ENCODE measurements around the gene C10orf71.

The C10orf71 gene

DNA sequence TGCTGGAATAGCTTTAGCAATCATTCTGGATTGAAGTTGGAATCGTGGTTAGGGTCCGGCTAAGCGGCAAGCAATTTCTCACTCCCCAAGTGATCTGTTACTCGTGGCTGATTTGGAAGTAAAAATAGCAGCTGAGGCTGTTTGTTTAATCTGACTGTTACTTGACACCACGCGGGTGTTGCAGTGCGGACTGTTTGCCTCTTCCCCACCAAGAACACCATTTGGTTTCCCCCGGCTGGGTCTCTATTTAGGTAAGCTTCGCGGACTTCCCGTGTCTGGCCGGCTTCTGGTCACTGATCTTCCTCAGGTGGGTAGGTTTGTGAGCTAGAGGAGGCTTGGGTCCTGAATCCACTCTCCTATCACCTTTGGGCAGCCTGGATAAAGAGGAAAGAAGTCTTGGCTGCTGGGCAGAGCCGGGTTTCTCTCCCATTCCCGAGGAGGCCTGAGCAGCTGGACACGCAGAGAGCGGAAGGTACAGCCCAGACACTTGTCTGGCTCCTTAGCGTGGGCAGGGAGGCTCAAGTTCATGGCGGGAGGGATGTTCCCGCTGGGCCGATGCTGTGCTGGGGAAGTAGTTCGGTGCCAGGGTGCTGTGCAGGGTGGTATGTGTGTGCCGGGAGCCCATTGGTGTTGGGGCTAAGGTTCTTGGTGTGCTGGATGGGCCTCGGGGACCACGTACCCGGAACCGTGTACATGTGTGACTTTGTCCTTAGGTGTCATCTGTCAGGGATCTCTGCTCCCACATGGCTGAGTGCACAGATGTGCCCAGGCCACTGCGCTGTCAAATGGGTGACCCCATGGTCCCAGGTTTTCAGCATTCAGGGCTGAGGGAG is at the start of gene C10orf71:
Gene C10orf71 (plus strand): TSS at position 188 of the 833 bp plus-strand sequence. CDS start 23,376 bp downstream, outside the sequence.
- H3K4me3 ChIP-seq (ENCODE audit: low read depth, low read length): no peak within 1 kb of the TSS
- in situ Hi-C loops (cut with HindIII; ENCODE audit: low sequenced_read_pairs): no loop called here
- TF ChIP-seq, protein P1, sequence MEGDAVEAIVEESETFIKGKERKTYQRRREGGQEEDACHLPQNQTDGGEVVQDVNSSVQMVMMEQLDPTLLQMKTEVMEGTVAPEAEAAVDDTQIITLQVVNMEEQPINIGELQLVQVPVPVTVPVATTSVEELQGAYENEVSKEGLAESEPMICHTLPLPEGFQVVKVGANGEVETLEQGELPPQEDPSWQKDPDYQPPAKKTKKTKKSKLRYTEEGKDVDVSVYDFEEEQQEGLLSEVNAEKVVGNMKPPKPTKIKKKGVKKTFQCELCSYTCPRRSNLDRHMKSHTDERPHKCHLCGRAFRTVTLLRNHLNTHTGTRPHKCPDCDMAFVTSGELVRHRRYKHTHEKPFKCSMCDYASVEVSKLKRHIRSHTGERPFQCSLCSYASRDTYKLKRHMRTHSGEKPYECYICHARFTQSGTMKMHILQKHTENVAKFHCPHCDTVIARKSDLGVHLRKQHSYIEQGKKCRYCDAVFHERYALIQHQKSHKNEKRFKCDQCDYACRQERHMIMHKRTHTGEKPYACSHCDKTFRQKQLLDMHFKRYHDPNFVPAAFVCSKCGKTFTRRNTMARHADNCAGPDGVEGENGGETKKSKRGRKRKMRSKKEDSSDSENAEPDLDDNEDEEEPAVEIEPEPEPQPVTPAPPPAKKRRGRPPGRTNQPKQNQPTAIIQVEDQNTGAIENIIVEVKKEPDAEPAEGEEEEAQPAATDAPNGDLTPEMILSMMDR (IDR thresholded peaks at IDR 0.05; ENCODE audit: low read depth, low read length, missing control alignments): no peak
- no peak for DNase-seq (ENCODE audit: low read depth)

DNA sequence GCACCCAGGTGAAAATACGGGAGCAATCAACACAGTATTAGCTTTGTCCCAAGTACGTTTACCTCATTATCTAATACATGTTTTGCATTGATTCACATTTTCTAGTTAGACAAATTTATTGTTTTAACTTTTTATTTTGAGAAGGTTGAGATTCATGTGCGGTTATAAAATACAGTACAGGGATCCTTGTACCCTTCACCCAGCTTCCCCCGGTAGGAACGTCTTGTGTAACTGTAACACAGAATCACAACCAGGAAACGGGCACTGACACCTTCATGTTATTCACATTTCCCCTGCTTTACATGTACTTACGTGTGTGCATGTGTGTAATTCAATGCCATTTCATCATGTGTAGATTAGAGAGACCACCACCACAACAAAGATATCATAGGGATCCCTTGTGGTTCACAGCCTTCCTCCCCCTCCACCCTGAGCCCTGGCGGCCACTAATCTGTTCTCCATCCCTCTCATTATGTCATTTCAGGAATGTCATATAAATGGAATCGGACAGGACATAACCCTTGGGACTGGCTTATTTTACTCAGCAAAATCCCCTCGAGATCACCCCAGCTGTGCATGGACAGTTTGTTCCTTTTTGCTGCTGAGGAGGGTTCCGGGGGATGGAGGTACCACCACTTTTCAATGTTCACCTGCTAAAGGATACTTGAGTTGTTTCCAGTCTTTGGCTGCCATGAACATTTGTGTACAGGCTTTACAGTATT is 46.5 kb upstream of the C10orf71 start:
- in situ Hi-C loops (cut with HindIII; ENCODE audit: low sequenced_read_pairs): no loop called here

GRCh38 chr10:49253340-49253906 is 45.5 kb upstream of the C10orf71 start:
- DNase-seq (ENCODE audit: low read depth): no peak
- H3K4me3 ChIP-seq (ENCODE audit: low read depth, low read length): no peak overlapping the region
- in situ Hi-C loops (cut with HindIII; ENCODE audit: low sequenced_read_pairs): no loop called here
- TF ChIP-seq, protein P1 (IDR thresholded peaks at IDR 0.05; ENCODE audit: low read depth, low read length, missing control alignments): no peak

More for the DNA sequence above, 46.5 kb upstream of the C10orf71 start:
- no peak for DNase-seq (ENCODE audit: low read depth)
- TF ChIP-seq, protein P1 (IDR thresholded peaks at IDR 0.05; ENCODE audit: low read depth, low read length, missing control alignments): no peak
- H3K4me3 ChIP-seq (ENCODE audit: low read depth, low read length): no peak overlapping the region

DNA sequence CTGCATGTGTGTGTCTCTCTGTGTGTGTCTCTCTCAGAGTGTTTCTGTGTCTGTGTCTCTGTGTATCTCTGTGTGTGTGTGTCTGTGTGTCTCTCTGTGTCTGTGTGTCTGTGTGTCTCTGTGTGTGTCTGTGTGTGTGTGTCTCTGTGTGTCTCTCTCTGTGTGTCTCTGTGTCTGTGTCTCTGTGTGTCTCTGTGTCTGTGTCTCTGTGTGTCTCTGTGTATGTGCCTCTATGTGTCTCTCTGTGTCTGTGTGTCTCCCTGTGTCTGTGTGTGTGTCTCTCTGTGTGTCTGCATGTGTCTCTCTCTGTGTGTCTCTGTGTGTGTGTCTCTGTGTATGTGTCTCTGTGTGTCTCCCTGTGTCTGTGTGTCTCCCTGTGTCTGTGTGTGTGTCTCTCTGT is 44.8 kb upstream of the C10orf71 start:
- TF ChIP-seq, protein P1 (IDR thresholded peaks at IDR 0.05; ENCODE audit: low read depth, low read length, missing control alignments): no peak
- DNase-seq (ENCODE audit: low read depth): no peak
- in situ Hi-C loops (cut with HindIII; ENCODE audit: low sequenced_read_pairs): no loop called here
- no peak overlapping the region for H3K4me3 ChIP-seq (ENCODE audit: low read depth, low read length)

DNA sequence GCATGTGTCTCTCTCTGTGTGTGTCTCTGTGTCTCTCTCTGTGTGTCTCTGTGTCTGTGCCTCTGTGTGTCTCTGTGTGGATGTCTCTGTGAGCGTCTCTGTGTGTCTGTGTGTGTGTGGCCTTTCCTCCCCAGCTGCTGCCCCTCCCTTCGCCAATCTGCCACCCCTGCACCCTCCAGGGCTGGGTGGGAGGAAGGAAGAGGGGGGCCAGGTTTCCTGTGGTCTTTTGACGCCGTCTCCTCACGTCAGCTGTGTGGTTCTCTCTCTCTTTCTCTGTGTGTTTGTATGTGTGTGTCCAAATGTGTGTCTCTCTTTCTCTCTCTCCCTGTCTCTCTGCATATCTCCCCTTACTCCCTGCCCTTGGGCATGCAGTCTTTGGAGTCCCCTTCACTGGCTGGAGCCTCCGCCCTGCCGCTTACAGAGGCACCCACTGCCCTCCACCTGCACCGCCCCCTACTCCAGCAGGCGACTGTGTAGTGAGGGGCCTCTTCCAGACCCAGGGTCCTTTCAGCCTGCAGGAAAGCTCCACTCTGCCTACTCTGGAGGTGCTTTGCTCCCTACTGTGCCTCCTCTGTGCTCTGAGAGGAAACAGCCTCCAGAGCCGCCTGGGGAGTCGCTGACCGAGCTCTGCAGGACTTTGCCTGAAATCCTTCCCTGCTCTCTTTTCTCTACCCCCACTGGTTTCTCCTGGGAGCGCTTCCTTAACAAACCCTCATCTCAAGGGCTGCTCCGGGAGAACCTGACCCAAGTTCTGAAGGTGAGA is 44.2 kb upstream of the C10orf71 start:
- H3K4me3 ChIP-seq (ENCODE audit: low read depth, low read length): no peak overlapping the region
- DNase-seq (ENCODE audit: low read depth): no peak
- in situ Hi-C loops (cut with HindIII; ENCODE audit: low sequenced_read_pairs): no loop called here
- TF ChIP-seq, protein P1 (IDR thresholded peaks at IDR 0.05; ENCODE audit: low read depth, low read length, missing control alignments): no peak

DNA sequence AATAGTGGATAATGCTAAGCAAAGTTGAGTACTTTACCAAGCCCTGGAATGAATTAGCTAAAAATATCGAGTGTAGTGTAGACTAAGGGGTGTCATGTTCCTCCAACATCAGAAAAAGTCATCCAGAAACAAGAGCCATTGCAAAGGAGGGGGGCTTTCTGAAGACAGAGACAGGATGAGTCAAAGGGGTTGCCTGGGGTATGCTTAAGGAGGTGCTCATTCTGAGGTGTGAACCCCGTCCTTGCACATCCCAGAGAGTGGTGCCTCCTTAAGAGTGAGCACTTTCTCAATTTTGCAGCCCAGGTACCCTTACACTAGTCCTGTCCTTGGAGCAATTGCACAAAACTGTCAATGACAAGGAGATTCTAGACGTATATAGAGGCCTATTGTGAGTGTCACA is 43.1 kb upstream of the C10orf71 start:
- no peak for DNase-seq (ENCODE audit: low read depth)
- no peak overlapping the region for H3K4me3 ChIP-seq (ENCODE audit: low read depth, low read length)
- TF ChIP-seq, protein P1 (IDR thresholded peaks at IDR 0.05; ENCODE audit: low read depth, low read length, missing control alignments): no peak
- in situ Hi-C loops (cut with HindIII; ENCODE audit: low sequenced_read_pairs): no loop called here
